SK-N-SH (cell line): Measurements from ENCODE around the gene CASZ1.
A peak's percentile ranks its signal among the peaks of the same experiment; 100 is the strongest.

Experiments used
- CHD2 ChIP-seq: fragments of 150-350 bp; IDR thresholded peaks from 2 replicates; pipeline ENCODE4 v1.6.1; 2018; ENCODE audit warnings: low read length; ENCODE audit not compliant: partially characterized antibody
- CTCF ChIP-seq: fragments of 200-600 bp; sonication (generic); IDR thresholded peaks from 2 replicates; pipeline ENCODE4 v1.6.1; 2017; ENCODE audit warnings: antibody characterized with exemption, mild to moderate bottlenecking, moderate library complexity
- EP300 ChIP-seq, 2 experiments: IDR thresholded peaks; 2 replicates each; pipeline versions ENCODE4 v1.4.0 to v1.6.1; 2012; ENCODE audit warnings: borderline replicate concordance in 1 of 2, low read depth in 1 of 2, low read length in 1 of 2
- GATA2 ChIP-seq: sonication (generic); formaldehyde crosslinking; IDR thresholded peaks from 2 replicates; pipeline ENCODE4 v1.5.0; 2020; ENCODE audit warnings: mild to moderate bottlenecking, missing genetic modification reagents
- JUND ChIP-seq: IDR thresholded peaks from 2 replicates; pipeline ENCODE4 v1.4.0; 2012
- RAD21 ChIP-seq: IDR thresholded peaks from 2 replicates; pipeline ENCODE4 v1.6.1; 2012; ENCODE audit warnings: mild to moderate bottlenecking, low read length
- RCOR1 ChIP-seq: fragments of 150-350 bp; IDR thresholded peaks from 2 replicates; pipeline ENCODE4 v1.6.1; 2017; ENCODE audit warnings: antibody characterized with exemption, low read length
- SMC3 ChIP-seq: IDR thresholded peaks from 2 replicates; pipeline ENCODE4 v1.6.1; 2012; ENCODE audit warnings: low read depth, low read length, improper control_type of control experiment

- TF ChIP-seq CTCF (no peak), JUND (no peak), SMC3 (no peak), CHD2 (no peak), GATA2 (peak; percentile 25; the same call in 1 of the 2 replicates), EP300 (IDR thresholded peaks at IDR 0.05; ENCODE audit: borderline replicate concordance in 1 of 2, low read depth in 1 of 2, low read length in 1 of 2) (no peak), RAD21 (no peak), RCOR1 (no peak)
Observed at GRCh38 chr1:10784998-10785727, 11.3 kb downstream of the CASZ1 start.
